Endodermal cell (in vitro differentiated cells): ENCODE measurements around the gene NDUFV2. TPM values are rescaled to one million over a fixed set of nuclear protein-coding genes. Genes with fewer than 3 reads are reported as not detected.

ENCODE experiments used
- DNase-seq: peaks from one replicate; pipeline ENCODE4 v3.0.0-alpha.2; 2017
- H3K27ac ChIP-seq: 2 replicates; pipeline ENCODE4 v1.5.1; 2013; ENCODE audit warnings: mild to moderate bottlenecking, low read depth, low read length, moderate library complexity
- H3K27me3 ChIP-seq: 2 replicates; pipeline ENCODE4 v1.6.1; 2013; ENCODE audit warnings: mild to moderate bottlenecking, low read length, moderate library complexity; ENCODE audit not compliant: insufficient read depth, control insufficient read depth, poor library complexity, severe bottlenecking
- H3K36me3 ChIP-seq: 2 replicates; pipeline ENCODE4 v1.7.0; 2013; ENCODE audit warnings: mild to moderate bottlenecking, low read length, moderate library complexity; ENCODE audit not compliant: control insufficient read depth, insufficient read depth
- H3K4me1 ChIP-seq: one replicate; pipeline ENCODE4 v1.7.0; 2013; ENCODE audit warnings: low read length; ENCODE audit not compliant: control insufficient read depth, insufficient read depth
- H3K4me3 ChIP-seq: 2 replicates; pipeline ENCODE4 v1.5.1; 2013; ENCODE audit warnings: mild to moderate bottlenecking, low read length, moderate library complexity
- H3K9ac ChIP-seq: 2 replicates; pipeline ENCODE4 v1.6.1; 2013; ENCODE audit warnings: mild to moderate bottlenecking, low read length, moderate library complexity; ENCODE audit not compliant: poor library complexity, severe bottlenecking; ENCODE audit errors: extremely low read depth
- H3K9me3 ChIP-seq: 2 replicates; pipeline ENCODE4 v1.6.1; 2013; ENCODE audit warnings: mild to moderate bottlenecking, low read length, moderate library complexity; ENCODE audit not compliant: control insufficient read depth
- H3K27ac Mint-ChIP-seq: 2 replicates; pipeline ENCODE4 v1.8.0; 2020; ENCODE audit warnings: mixed read lengths
- H3K27me3 Mint-ChIP-seq: 2 replicates; pipeline ENCODE4 v1.8.0; 2021; ENCODE audit warnings: mild to moderate bottlenecking, mixed read lengths; ENCODE audit not compliant: insufficient read depth
- H3K36me3 Mint-ChIP-seq: 2 replicates; pipeline ENCODE4 v1.8.0; 2020; ENCODE audit warnings: low read depth, mixed read lengths
- H3K4me1 Mint-ChIP-seq: 2 replicates; pipeline ENCODE4 v1.8.0; 2020; ENCODE audit warnings: mixed read lengths
- H3K4me3 Mint-ChIP-seq: 2 replicates; pipeline ENCODE4 v1.8.0; 2020; ENCODE audit warnings: mild to moderate bottlenecking, moderate library complexity, mixed read lengths
- H3K9me3 Mint-ChIP-seq: 2 replicates; pipeline ENCODE4 v1.8.0; 2020; ENCODE audit warnings: mild to moderate bottlenecking, mixed read lengths
- CTCF ChIP-seq: fragments of 200-600 bp; sonication (generic); conservative IDR thresholded peaks from 2 replicates; pipeline ENCODE4 v1.5.0; 2021; ENCODE audit warnings: antibody characterized with exemption, mild to moderate bottlenecking
- WGBS, 2 experiments: methylation state at CpG; one replicate each; pipeline versions ENCODE4 v1.1.5 to v1.1.7; 2013; ENCODE audit warnings: missing lambda C conversion rate in 2 of 2, mixed read lengths in 1 of 2; ENCODE audit not compliant: insufficient coverage in 1 of 2, insufficient read length in 1 of 2; 5-methylcytosine and 5-hydroxymethylcytosine counted together
- total RNA-seq, 2 donors: library from RNA; stranded (reverse); fragmentation: NEBNext Ultra II Directional in 1 of 2; extraction: Animal tissue kit (Norgen Biotek cat#: 25700) in 1 of 2; gene quantifications; 2 replicates in 1 of 2; 3 replicates in 1 of 2; pipeline ENCODE4 v1.2.1, GENCODE V29; 2021

Gene NDUFV2
- total RNA-seq, 2 donors from 2014 or later = 123 to 138 TPM

GRCh38 chr18:9153256-9153655 lies 50.8 kb downstream of the NDUFV2 start:
- no peaks in the 10 kb centered on the region for H3K27me3 Mint-ChIP-seq
- H3K4me3 Mint-ChIP-seq = no peak overlapping the region
- no peak for DNase-seq
- Histone ChIP-seq H3K27ac (no peak overlapping the region), H3K9me3 (no peaks in the 10 kb centered on the region), H3K36me3 (no peaks in the 10 kb centered on the region), H3K9ac (no peak overlapping the region), H3K4me1 (no peaks in the 10 kb centered on the region), H3K27me3 (no peaks in the 10 kb centered on the region), H3K4me3 (no peak overlapping the region)
- no peak overlapping the region for H3K27ac Mint-ChIP-seq
- H3K36me3 Mint-ChIP-seq = no peaks in the 10 kb centered on the region
- peaks cover 12% of the 10 kb centered on the region for H3K4me1 Mint-ChIP-seq
- WGBS, 2 experiments = no CpG with 5 or more reads among the region's 1 CpG
- no peaks in the 10 kb centered on the region for H3K9me3 Mint-ChIP-seq
- no peak for TF ChIP-seq CTCF

- H3K9me3 ChIP-seq = no peaks in the 10 kb centered on the region
- H3K27ac ChIP-seq = no peak overlapping the region
- Mint-ChIP-seq H3K27ac (no peak overlapping the region), H3K4me1 (peaks cover 12% of the 10 kb centered on the region), H3K4me3 (no peak overlapping the region), H3K27me3 (no peaks in the 10 kb centered on the region), H3K9me3 (no peaks in the 10 kb centered on the region), H3K36me3 (peaks cover 4% of the 10 kb centered on the region)
- WGBS, 2 experiments = 89 to 98% methylated on average over 1 to 4 of the region's 4 CpGs
- H3K36me3 ChIP-seq = no peaks in the 10 kb centered on the region
- no peak overlapping the region for H3K4me3 ChIP-seq
- H3K4me1 ChIP-seq = no peaks in the 10 kb centered on the region
- no peaks in the 10 kb centered on the region for H3K27me3 ChIP-seq
- H3K9ac ChIP-seq = no peak overlapping the region
- no peak for DNase-seq
- TF ChIP-seq CTCF = no peak
These were observed 54.2 kb downstream of the NDUFV2 start for GRCh38 chr18:9156604-9157249.

GRCh38 chr18:9157806-9158205 lies 55.3 kb downstream of the NDUFV2 start:
- no peak for TF ChIP-seq CTCF

More at GRCh38 chr18:9157806-9158205, 55.3 kb downstream of the NDUFV2 start:
- H3K9me3 Mint-ChIP-seq = peaks cover 10% of the 10 kb centered on the region
- Histone ChIP-seq H3K9me3 (peaks cover 7% of the 10 kb centered on the region), H3K9ac (no peak overlapping the region), H3K27ac (no peak overlapping the region), H3K27me3 (no peaks in the 10 kb centered on the region), H3K4me1 (no peaks in the 10 kb centered on the region), H3K4me3 (no peak overlapping the region), H3K36me3 (no peaks in the 10 kb centered on the region)
- no peak overlapping the region for H3K4me3 Mint-ChIP-seq
- H3K27me3 Mint-ChIP-seq = no peaks in the 10 kb centered on the region
- H3K36me3 Mint-ChIP-seq = peaks cover 14% of the 10 kb centered on the region
- H3K4me1 Mint-ChIP-seq = peaks cover 12% of the 10 kb centered on the region
- 79 to 81% methylated on average over 2 of the region's 2 CpGs for WGBS, 2 experiments
- H3K27ac Mint-ChIP-seq = no peak overlapping the region
- DNase-seq = no peak
